Peyer's patch (tissue), 4 donors: Measurements from ENCODE around the gene DSCAML1.

Experiments
- CTCF ChIP-seq, 6 experiments: fragments of 450-650 bp in 4 of 6; fragments of 200-600 bp in 2 of 6; sonication (generic) in 1 of 6; IDR thresholded peaks; one replicate each; pipeline ENCODE4 v1.5.1; 2017 to 2019; ENCODE audit warnings: antibody characterized with exemption in 6 of 6, mild to moderate bottlenecking in 3 of 6, moderate library complexity in 1 of 6
- POLR2A ChIP-seq, 2 donors: fragments of 450-650 bp; IDR thresholded peaks; one replicate each; pipeline ENCODE4 v1.5.1; 2017; ENCODE audit warnings: antibody characterized with exemption in 2 of 2, mild to moderate bottlenecking in 2 of 2, moderate library complexity in 2 of 2

GRCh38 chr11:117819096-117820040, 22.4 kb upstream of the DSCAML1 start:
- TF ChIP-seq CTCF (IDR thresholded peaks at IDR 0.05) (peak in 4 of 6 experiments; percentile 27 to 67 (median 62)), POLR2A (IDR thresholded peaks at IDR 0.05) (no peak)
